Neural cell (in vitro differentiated cells): ENCODE data around the gene ABL2. TPM values are rescaled to one million over a fixed set of nuclear protein-coding genes. Genes with fewer than 3 reads are reported as not detected.

Experiments used
- H2AFZ ChIP-seq: fragments of 200-600, 300-800 bp; sonication (generic), shearing (Covaris generic); 2 replicates; pipeline ENCODE4 v1.6.0; 2014; ENCODE audit warnings: low read depth, mild to moderate bottlenecking, antibody characterized with exemption, low read length, moderate library complexity
- H3F3A ChIP-seq: fragments of 200-600 bp; shearing (Covaris generic); 2 replicates; pipeline ENCODE4 v1.6.1; 2016; ENCODE audit warnings: mild to moderate bottlenecking, moderate library complexity, mixed read lengths, antibody characterized with exemption, low read length; ENCODE audit not compliant: insufficient read depth, poor library complexity, severe bottlenecking
- H3K27ac ChIP-seq: fragments of 200-600, 300-800 bp; sonication (generic), shearing (Covaris generic); 2 replicates; pipeline ENCODE4 v1.5.1; 2014; ENCODE audit warnings: mild to moderate bottlenecking, low read length, moderate library complexity
- H3K27me3 ChIP-seq: fragments of 300-800, 200-600 bp; sonication (generic), shearing (Covaris generic); 2 replicates; pipeline ENCODE4 v1.6.0; 2014; ENCODE audit warnings: mild to moderate bottlenecking, low read depth, low read length, moderate library complexity; ENCODE audit not compliant: insufficient read depth
- H3K36me3 ChIP-seq: fragments of 300-800, 200-600 bp; sonication (generic), shearing (Covaris generic); 2 replicates; pipeline ENCODE4 v1.5.1; 2014; ENCODE audit warnings: mild to moderate bottlenecking, antibody characterized with exemption, low read length, moderate library complexity; ENCODE audit not compliant: insufficient read depth
- H3K4me2 ChIP-seq: fragments of 300-800, 200-600 bp; sonication (generic), shearing (Covaris generic); 2 replicates; pipeline ENCODE4 v1.6.0; 2014; ENCODE audit warnings: mild to moderate bottlenecking, low read length
- H3K4me3 ChIP-seq: fragments of 300-800, 200-600 bp; sonication (generic), shearing (Covaris generic); 2 replicates; pipeline ENCODE4 v1.5.1; 2014; ENCODE audit warnings: mild to moderate bottlenecking, low read length, moderate library complexity
- H3K79me2 ChIP-seq: fragments of 200-600 bp; shearing (Covaris generic); replicated peaks from 2 replicates; pipeline ENCODE4 v1.6.0; 2014; ENCODE audit warnings: mild to moderate bottlenecking, low read length, moderate library complexity; ENCODE audit not compliant: insufficient read depth
- H3K9ac ChIP-seq: fragments of 300-800, 200-600 bp; sonication (generic), shearing (Covaris generic); 2 replicates; pipeline ENCODE4 v1.6.1; 2016; ENCODE audit warnings: mild to moderate bottlenecking, low read length, mixed read lengths
- H3K9me2 ChIP-seq: fragments of 200-600 bp; shearing (Covaris generic); 2 replicates; pipeline ENCODE4 v1.6.1; 2016; ENCODE audit warnings: mild to moderate bottlenecking, low read length, mixed read lengths; ENCODE audit not compliant: insufficient read depth
- H3K9me3 ChIP-seq: fragments of 200-600, 300-800 bp; sonication (generic), shearing (Covaris generic); 2 replicates; pipeline ENCODE4 v1.6.1; 2016; ENCODE audit warnings: mild to moderate bottlenecking, mixed run types, low read length, moderate library complexity, mixed read lengths
- H4K20me1 ChIP-seq: fragments of 200-600 bp; shearing (Covaris generic); 2 replicates; pipeline ENCODE4 v1.6.1; 2016; ENCODE audit warnings: mild to moderate bottlenecking, mixed run types; ENCODE audit not compliant: insufficient read depth
- EP300 ChIP-seq: fragments of 450-650 bp; conservative IDR thresholded peaks from 2 replicates; pipeline ENCODE4 v1.6.1; 2014; ENCODE audit warnings: antibody characterized with exemption, mild to moderate bottlenecking, moderate library complexity; ENCODE audit not compliant: poor library complexity, severe bottlenecking
- EZH2 ChIP-seq: fragments of 200-600, 300-800 bp; shearing (Covaris generic), sonication (generic); IDR thresholded peaks from 2 replicates; pipeline ENCODE4 v1.6.1; 2014; ENCODE audit warnings: antibody characterized with exemption, low read length, borderline replicate concordance, mild to moderate bottlenecking; ENCODE audit not compliant: insufficient read depth, poor library complexity, severe bottlenecking
- MXI1 ChIP-seq: fragments of 450-650 bp; conservative IDR thresholded peaks from 2 replicates; pipeline ENCODE4 v1.6.1; 2014; ENCODE audit warnings: antibody characterized with exemption, mild to moderate bottlenecking; ENCODE audit not compliant: poor library complexity, severe bottlenecking
- POLR2AphosphoS5 ChIP-seq: IDR thresholded peaks from 2 replicates; pipeline ENCODE4 v1.6.1; 2012
- RAD21 ChIP-seq: fragments of 450-650 bp; conservative IDR thresholded peaks from 2 replicates; pipeline ENCODE4 v1.6.1; 2014; ENCODE audit warnings: antibody characterized with exemption, mild to moderate bottlenecking, moderate library complexity
- SMC3 ChIP-seq: fragments of 450-650 bp; conservative IDR thresholded peaks from 2 replicates; pipeline ENCODE4 v1.6.1; 2014; ENCODE audit warnings: antibody characterized with exemption, mild to moderate bottlenecking, moderate library complexity; ENCODE audit not compliant: poor library complexity
- TAF1 ChIP-seq: IDR thresholded peaks from 2 replicates; pipeline ENCODE4 v1.6.1; 2012; ENCODE audit warnings: low read depth
- polyA plus RNA-seq: library from polyadenylated mRNA; depleted of rRNA; stranded (reverse); fragments of >200 nt; gene quantifications from 2 replicates; pipeline ENCODE4 v1.2.3, GENCODE V29; 2014
- TF ChIP-seq, protein P1 (sequence below): IDR thresholded peaks from 2 replicates; pipeline ENCODE4 v1.6.1; 2012; ENCODE audit warnings: borderline replicate concordance
- TF ChIP-seq, protein P2 (sequence below): fragments of 450-650 bp; IDR thresholded peaks from 2 replicates; pipeline ENCODE4 v1.5.1; 2014; ENCODE audit warnings: antibody characterized with exemption, mild to moderate bottlenecking, moderate library complexity; ENCODE audit not compliant: poor library complexity, severe bottlenecking

The ABL2 gene
- polyA plus RNA-seq, 1 donor from 2014 or later, result 9.8 TPM

DNA sequence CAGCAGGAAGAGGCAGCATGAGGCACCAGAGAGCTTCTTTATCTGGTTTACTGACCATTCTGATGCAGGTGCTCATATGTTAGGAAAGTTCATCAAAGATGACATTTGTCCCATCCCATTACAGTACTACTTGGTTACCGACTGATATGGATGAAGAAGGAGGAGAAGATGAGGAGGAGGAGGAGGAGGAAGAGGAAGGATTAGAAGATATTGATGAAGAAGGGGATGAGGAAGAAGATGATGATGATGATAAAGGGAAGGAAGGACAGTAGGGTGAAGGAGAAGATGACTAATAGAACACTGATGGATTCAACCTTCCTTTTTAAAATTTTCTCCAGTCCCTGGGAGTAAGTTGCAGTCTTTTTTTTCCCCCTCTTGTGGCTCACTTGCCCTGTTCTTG, 45.1 kb downstream of the ABL2 start:
- no peak for TF ChIP-seq EP300
- TF ChIP-seq POLR2AphosphoS5, result no peak
- TF ChIP-seq RAD21, result no peak

DNA sequence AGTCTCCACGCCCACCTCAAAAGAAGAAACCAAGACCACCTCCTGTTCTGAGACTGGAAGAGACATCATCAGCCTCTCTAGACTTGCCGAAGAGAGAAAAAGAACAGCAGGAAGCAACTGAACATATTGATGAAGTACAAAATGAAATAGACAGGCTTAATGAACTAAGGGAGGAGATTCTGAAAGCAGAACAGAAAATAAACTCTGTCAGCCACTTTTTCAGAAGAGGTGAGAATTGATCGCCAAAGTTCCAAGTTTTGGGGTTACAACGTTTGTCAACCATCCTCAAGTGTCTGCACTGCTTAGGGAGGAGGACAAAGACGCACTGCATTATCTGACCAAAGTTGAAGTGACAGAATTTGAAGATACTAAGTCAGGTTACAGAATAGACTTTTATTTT, 45.6 kb downstream of the ABL2 start:
- Histone ChIP-seq H3K9me2 (no peaks in the 10 kb centered on the region), H3K27me3 (no peaks in the 10 kb centered on the region), H3K27ac (no peak overlapping the region), H3K36me3 (no peaks in the 10 kb centered on the region), H3F3A (no peaks in the 10 kb centered on the region), H4K20me1 (no peaks in the 10 kb centered on the region), H3K9me3 (no peaks in the 10 kb centered on the region), H3K4me2 (no peak overlapping the region), H3K9ac (no peak overlapping the region), H3K4me3 (no peak overlapping the region), H3K79me2 (no peaks in the 10 kb centered on the region), H2AFZ (no peak overlapping the region)
- TF ChIP-seq TAF1 (no peak), EP300 (no peak), POLR2AphosphoS5 (no peak), EZH2 (no peak), RAD21 (no peak), SMC3 (no peak), MXI1 (no peak)
- TF ChIP-seq, protein P1, sequence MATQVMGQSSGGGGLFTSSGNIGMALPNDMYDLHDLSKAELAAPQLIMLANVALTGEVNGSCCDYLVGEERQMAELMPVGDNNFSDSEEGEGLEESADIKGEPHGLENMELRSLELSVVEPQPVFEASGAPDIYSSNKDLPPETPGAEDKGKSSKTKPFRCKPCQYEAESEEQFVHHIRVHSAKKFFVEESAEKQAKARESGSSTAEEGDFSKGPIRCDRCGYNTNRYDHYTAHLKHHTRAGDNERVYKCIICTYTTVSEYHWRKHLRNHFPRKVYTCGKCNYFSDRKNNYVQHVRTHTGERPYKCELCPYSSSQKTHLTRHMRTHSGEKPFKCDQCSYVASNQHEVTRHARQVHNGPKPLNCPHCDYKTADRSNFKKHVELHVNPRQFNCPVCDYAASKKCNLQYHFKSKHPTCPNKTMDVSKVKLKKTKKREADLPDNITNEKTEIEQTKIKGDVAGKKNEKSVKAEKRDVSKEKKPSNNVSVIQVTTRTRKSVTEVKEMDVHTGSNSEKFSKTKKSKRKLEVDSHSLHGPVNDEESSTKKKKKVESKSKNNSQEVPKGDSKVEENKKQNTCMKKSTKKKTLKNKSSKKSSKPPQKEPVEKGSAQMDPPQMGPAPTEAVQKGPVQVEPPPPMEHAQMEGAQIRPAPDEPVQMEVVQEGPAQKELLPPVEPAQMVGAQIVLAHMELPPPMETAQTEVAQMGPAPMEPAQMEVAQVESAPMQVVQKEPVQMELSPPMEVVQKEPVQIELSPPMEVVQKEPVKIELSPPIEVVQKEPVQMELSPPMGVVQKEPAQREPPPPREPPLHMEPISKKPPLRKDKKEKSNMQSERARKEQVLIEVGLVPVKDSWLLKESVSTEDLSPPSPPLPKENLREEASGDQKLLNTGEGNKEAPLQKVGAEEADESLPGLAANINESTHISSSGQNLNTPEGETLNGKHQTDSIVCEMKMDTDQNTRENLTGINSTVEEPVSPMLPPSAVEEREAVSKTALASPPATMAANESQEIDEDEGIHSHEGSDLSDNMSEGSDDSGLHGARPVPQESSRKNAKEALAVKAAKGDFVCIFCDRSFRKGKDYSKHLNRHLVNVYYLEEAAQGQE, result no peak
- TF ChIP-seq, protein P2, sequence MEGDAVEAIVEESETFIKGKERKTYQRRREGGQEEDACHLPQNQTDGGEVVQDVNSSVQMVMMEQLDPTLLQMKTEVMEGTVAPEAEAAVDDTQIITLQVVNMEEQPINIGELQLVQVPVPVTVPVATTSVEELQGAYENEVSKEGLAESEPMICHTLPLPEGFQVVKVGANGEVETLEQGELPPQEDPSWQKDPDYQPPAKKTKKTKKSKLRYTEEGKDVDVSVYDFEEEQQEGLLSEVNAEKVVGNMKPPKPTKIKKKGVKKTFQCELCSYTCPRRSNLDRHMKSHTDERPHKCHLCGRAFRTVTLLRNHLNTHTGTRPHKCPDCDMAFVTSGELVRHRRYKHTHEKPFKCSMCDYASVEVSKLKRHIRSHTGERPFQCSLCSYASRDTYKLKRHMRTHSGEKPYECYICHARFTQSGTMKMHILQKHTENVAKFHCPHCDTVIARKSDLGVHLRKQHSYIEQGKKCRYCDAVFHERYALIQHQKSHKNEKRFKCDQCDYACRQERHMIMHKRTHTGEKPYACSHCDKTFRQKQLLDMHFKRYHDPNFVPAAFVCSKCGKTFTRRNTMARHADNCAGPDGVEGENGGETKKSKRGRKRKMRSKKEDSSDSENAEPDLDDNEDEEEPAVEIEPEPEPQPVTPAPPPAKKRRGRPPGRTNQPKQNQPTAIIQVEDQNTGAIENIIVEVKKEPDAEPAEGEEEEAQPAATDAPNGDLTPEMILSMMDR, result no peak

More for the DNA sequence above, 45.1 kb downstream of the ABL2 start:
- Histone ChIP-seq H3K9me2 (no peaks in the 10 kb centered on the region), H3K4me2 (no peak overlapping the region), H3K27me3 (no peaks in the 10 kb centered on the region), H3K79me2 (no peaks in the 10 kb centered on the region), H2AFZ (no peak overlapping the region), H3K27ac (no peak overlapping the region), H3K4me3 (no peak overlapping the region), H3K36me3 (no peaks in the 10 kb centered on the region), H3F3A (no peaks in the 10 kb centered on the region), H4K20me1 (no peaks in the 10 kb centered on the region), H3K9ac (no peak overlapping the region), H3K9me3 (no peaks in the 10 kb centered on the region)

DNA sequence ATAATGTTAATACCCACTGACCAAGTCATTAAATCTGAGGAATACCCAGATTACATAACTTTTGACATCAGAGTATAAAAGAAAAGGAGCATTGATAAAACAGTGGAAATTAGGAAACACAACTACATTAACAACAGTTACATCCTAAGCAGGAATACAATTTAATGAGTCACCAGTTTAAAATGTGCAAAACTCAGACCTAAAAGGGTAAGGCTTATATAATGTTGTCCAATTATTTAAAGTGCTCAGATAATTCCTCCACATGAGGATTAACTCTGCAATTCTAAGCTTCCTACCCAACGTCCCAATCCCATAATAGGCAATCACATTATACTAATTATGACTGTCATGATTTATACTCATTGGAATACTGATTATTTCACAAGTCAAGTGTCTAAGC, 50.5 kb downstream of the ABL2 start:
- Histone ChIP-seq H3F3A (no peaks in the 10 kb centered on the region), H3K9me2 (no peaks in the 10 kb centered on the region), H3K4me2 (no peak overlapping the region), H3K27ac (no peak overlapping the region), H3K79me2 (peaks cover 10% of the 10 kb centered on the region), H4K20me1 (no peaks in the 10 kb centered on the region), H3K27me3 (no peaks in the 10 kb centered on the region), H3K4me3 (no peak overlapping the region), H3K36me3 (no peaks in the 10 kb centered on the region), H3K9me3 (no peaks in the 10 kb centered on the region), H3K9ac (no peak overlapping the region), H2AFZ (no peak overlapping the region)
- TF ChIP-seq EP300 (no peak), SMC3 (no peak), RAD21 (no peak), TAF1 (no peak), MXI1 (no peak), EZH2 (no peak), POLR2AphosphoS5 (no peak)
- TF ChIP-seq, protein P2, result no peak
- TF ChIP-seq, protein P1, result no peak
